Brain microvascular endothelial cell (primary cell): Measurements from ENCODE around the gene CEACAM1.

Experiments used
- DNase-seq: peaks from one replicate; pipeline ENCODE4 v3.0.0-alpha.2; 2020
- H3K27ac ChIP-seq: fragments of 250-450 bp; sonication (Bioruptor Pico); 2 replicates; pipeline ENCODE4 v1.5.1; 2020; ENCODE audit warnings: mild to moderate bottlenecking, moderate library complexity
- H3K27me3 ChIP-seq: fragments of 250-450 bp; sonication (Bioruptor Pico); replicated peaks from 2 replicates; pipeline ENCODE4 v1.5.1; 2020; ENCODE audit warnings: mild to moderate bottlenecking
- H3K36me3 ChIP-seq: fragments of 250-450 bp; sonication (Bioruptor Pico); replicated peaks from 2 replicates; pipeline ENCODE4 v1.5.1; 2020; ENCODE audit warnings: mild to moderate bottlenecking
- H3K4me3 ChIP-seq: 2 replicates; pipeline ENCODE4 v1.5.1; 2011; ENCODE audit warnings: low read depth, mild to moderate bottlenecking, control low read depth, low read length, moderate library complexity
- CTCF ChIP-seq: IDR thresholded peaks from 2 replicates; pipeline ENCODE4 v1.5.1; 2011; ENCODE audit warnings: low read depth, mild to moderate bottlenecking, moderate library complexity, low read length, control low read depth, inconsistent platforms; ENCODE audit errors: missing control alignments
- in situ Hi-C: cut with HindIII; loops from 2 replicates; pipeline ENCODE4 v1.10.0; 2017; ENCODE audit warnings: low sequenced_read_pairs, low pct_ligation_motif_present

Gene CEACAM1

DNA sequence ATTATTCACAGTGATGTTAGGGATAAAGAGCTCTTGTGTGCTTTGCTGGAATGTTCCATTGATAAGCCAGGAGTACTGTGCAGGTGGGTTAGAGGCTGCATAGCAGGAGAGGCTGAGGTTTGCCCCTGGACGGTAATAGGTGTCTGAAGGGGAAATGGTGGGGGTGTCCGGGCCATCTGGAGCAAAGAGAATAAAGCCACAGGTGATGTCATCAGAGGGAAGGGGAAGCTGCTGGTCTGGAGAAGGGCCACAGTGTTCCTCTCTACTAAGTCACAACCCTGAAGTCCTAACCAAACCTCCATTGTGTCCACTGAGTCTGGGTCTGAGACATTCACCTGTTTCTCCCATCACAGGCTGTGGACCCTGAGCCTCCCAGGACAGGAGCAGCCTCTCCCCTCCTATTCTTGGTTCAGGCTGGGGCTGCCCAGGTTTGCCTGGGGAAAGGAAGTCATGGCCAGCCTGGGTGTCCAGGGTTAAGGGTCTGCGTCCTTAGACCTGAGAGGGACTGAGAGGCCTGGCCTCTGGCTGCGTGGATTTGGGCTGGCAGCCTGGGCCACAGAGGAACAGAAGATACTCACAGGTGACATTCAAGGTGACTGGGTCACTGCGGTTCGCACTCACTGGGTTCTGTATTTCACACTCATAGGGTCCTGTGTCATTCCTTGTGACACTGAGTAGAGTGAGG is 6.8 kb downstream of the CEACAM1 start:
- no peak overlapping the region for H3K4me3 ChIP-seq
- H3K27me3 ChIP-seq = peaks cover 2% of the 10 kb centered on the region
- H3K27ac ChIP-seq = no peak overlapping the region
- no peak for TF ChIP-seq CTCF
- in situ Hi-C loops = no loop called here
- DNase-seq = no peak
- no peaks in the 10 kb centered on the region for H3K36me3 ChIP-seq

DNA sequence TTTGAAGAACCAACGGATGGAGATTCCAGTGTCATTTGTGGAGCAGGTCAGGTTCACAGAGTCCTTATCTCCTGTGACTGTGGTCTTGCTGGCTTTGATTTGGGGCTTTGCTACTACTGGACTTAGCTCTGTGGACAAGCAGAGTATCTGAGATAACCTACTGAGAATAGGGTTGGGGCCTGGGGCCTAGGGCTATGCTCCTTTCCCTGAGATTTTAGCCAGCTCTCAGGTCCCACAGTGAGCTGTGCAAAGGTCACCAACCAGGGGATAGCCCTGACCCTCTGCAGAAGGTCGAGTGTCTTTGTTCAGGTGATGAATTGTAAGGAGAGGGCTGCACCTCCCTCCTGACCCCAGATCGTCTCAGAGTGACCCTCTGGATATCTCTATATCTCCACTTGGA is 9.2 kb downstream of the CEACAM1 start:
- no peak overlapping the region for H3K4me3 ChIP-seq
- H3K36me3 ChIP-seq = no peaks in the 10 kb centered on the region
- no peak for DNase-seq
- TF ChIP-seq CTCF = no peak
- no peaks in the 10 kb centered on the region for H3K27me3 ChIP-seq
- H3K27ac ChIP-seq = no peak overlapping the region
- in situ Hi-C loops = no loop called here

- Histone ChIP-seq H3K27me3 (no peaks in the 10 kb centered on the region), H3K4me3 (no peak overlapping the region), H3K27ac (no peak overlapping the region), H3K36me3 (no peaks in the 10 kb centered on the region)
- in situ Hi-C loops = no loop called here
- DNase-seq = no peak
- no peak for TF ChIP-seq CTCF
Measured at GRCh38 chr19:42516771-42517170, 11.5 kb downstream of the CEACAM1 start.

DNA sequence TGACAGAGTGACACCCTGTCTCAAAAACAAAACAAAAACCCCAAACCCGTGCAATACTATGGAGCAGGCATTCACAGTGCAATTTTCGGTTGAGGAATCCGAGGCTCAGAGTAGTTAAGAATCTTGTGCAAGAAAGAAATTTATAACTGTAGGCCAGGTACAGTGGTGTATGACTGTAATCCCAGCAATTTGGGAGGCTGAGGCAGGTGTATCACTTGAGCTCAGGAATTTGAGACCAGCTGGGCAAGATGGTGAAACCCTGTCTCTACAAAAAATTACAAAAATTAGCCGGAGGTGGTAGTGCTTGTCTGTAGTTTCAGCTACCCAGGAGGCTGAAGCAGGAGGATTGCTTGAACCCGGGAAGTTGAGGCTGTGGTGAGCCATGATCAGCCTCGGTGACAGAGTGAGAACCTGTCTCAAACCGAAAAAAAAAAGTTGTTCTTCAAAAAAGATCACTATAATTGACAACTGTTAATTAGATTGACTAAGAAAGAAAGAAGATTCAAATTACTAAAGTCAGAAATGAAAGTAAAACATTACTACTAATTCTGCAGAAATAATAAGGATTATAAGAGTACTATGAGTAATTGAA is 12.9 kb downstream of the CEACAM1 start:
- no peak for DNase-seq
- Histone ChIP-seq H3K4me3 (no peak overlapping the region), H3K36me3 (no peaks in the 10 kb centered on the region), H3K27me3 (no peaks in the 10 kb centered on the region), H3K27ac (no peak overlapping the region)
- in situ Hi-C loops = no loop called here
- TF ChIP-seq CTCF = no peak

DNA sequence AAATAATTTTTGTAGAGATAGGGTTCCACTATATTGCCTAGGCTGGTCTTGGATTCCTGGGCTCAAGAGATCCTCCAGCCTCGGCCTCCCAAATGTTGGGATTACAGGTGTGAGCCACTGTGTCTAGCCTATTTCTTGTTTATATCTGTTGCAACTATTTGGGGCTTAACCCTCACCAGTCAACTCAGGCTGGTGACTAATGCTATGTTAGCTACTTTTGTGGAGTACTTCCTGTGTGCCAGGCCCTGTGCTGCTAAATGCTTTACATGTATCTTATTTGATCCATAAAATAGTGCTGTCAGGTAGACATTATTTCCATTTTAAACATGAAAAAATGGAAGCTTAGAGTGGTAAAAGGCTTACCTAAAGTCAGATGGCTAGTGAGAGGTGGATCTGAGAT is 13.8 kb downstream of the CEACAM1 start:
- Histone ChIP-seq H3K27ac (no peak overlapping the region), H3K36me3 (no peaks in the 10 kb centered on the region), H3K27me3 (no peaks in the 10 kb centered on the region), H3K4me3 (no peak overlapping the region)
- TF ChIP-seq CTCF = no peak
- no peak for DNase-seq
- in situ Hi-C loops = no loop called here

DNA sequence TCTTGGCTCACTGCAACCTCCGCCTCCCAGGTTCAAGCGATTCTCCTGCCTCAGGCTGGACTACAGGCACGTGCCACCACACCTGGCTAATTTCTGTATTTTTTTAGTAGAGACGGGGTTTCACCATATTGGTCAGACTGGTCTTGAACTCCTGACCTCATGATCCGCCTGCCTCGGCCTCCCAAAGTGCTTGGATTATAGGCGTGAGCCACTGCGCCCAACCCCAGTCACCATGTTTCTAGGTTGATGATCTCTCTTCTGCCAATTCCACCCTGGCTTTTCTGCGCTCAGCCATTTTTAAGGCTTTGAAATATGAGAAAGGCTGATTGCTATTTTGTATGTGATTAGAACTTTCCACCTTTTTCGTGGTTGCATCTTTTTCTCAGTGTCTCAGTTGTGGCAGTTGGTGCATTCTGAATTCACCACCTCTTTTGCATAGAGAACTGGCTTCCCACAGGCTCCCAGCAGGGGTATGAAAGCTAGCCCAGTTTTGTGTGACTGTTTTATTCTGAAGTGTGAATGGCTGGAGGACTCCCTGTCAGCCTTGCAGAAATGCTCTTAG is 15.5 kb downstream of the CEACAM1 start:
- no peak for DNase-seq
- H3K4me3 ChIP-seq = no peak overlapping the region
- in situ Hi-C loops = no loop called here
- H3K27ac ChIP-seq = no peak overlapping the region
- H3K27me3 ChIP-seq = no peaks in the 10 kb centered on the region
- H3K36me3 ChIP-seq = no peaks in the 10 kb centered on the region
- TF ChIP-seq CTCF = no peak
